ENCODE measurements around the gene GPA33. TPM values are rescaled to one million over a fixed set of nuclear protein-coding genes. Genes with fewer than 3 reads are reported as not detected.

GPA33 gene
- total RNA-seq, 4 donors from 2014 or later = 1.7 TPM; not detected in 3

DNA sequence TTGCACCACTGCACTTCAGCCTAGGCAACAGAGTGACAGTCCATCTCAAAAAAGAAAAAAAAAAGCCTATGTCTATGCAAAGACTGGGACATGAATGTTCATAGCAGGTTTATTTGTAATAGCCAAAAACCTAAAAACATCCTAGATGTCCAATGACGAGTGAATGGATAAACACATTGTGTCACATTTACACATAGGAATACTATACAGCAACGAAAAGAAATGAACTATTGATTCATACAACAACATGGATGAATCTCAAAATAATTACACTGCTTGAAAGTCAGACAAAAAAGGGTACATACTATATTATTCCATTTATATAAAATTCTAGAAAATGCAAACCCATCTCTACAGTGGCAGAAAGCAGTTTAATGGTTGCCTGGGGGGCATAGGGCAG, 11.6 kb upstream of the GPA33 start:
- WGBS, 2 donors (ENCODE audit: low coverage in 1 of 2) = 49 to 84% methylated on average over 2 of the region's 2 CpGs
- ATAC-seq = no peak
- no peaks in the 10 kb centered on the region for H3K4me1 ChIP-seq
- no peaks in the 10 kb centered on the region for H3K36me3 ChIP-seq
- H3K9me3 ChIP-seq = peaks cover 0 to 7% (median 0%) of the 10 kb centered on the region in 3 donors
- H3K27ac ChIP-seq = no peak overlapping the region
- H3K4me3 ChIP-seq = no peak overlapping the region
- H3K27me3 ChIP-seq = peaks cover 7% of the 10 kb centered on the region
- TF ChIP-seq POLR2A (IDR thresholded peaks at IDR 0.05) = no peak
- TF ChIP-seq POLR2AphosphoS5 (IDR thresholded peaks at IDR 0.05) = no peak
- no peak for TF ChIP-seq EP300 (IDR thresholded peaks at IDR 0.05)
- TF ChIP-seq, protein P1, sequence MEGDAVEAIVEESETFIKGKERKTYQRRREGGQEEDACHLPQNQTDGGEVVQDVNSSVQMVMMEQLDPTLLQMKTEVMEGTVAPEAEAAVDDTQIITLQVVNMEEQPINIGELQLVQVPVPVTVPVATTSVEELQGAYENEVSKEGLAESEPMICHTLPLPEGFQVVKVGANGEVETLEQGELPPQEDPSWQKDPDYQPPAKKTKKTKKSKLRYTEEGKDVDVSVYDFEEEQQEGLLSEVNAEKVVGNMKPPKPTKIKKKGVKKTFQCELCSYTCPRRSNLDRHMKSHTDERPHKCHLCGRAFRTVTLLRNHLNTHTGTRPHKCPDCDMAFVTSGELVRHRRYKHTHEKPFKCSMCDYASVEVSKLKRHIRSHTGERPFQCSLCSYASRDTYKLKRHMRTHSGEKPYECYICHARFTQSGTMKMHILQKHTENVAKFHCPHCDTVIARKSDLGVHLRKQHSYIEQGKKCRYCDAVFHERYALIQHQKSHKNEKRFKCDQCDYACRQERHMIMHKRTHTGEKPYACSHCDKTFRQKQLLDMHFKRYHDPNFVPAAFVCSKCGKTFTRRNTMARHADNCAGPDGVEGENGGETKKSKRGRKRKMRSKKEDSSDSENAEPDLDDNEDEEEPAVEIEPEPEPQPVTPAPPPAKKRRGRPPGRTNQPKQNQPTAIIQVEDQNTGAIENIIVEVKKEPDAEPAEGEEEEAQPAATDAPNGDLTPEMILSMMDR (IDR thresholded peaks at IDR 0.05) = no peak

DNA sequence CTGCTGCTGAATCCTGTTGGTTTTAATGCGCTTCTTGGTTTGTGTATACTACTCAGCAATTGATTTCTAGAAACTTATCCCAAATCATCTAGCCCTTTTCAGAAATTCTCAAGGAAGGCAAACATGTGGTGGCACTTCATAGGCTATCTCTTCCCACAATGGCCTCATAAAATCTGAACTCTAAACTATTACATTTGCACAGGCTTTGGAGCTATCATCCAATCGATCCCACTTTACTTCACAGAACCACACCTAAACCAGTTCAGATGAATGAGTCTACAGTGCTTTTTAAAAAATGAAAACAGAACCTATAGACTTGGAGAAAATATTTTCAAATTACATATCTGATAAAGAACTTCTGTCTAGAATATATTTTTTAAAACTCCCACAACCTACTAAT, 10.6 kb upstream of the GPA33 start:
- H3K36me3 ChIP-seq = no peaks in the 10 kb centered on the region
- H3K4me1 ChIP-seq = no peaks in the 10 kb centered on the region
- TF ChIP-seq, protein P1 (IDR thresholded peaks at IDR 0.05) = no peak
- TF ChIP-seq POLR2A (IDR thresholded peaks at IDR 0.05) (no peak), EP300 (IDR thresholded peaks at IDR 0.05) (no peak), POLR2AphosphoS5 (IDR thresholded peaks at IDR 0.05) (no peak)
- 85 to 88% methylated on average over 2 of the region's 2 CpGs for WGBS, 2 donors (ENCODE audit: low coverage in 1 of 2)
- H3K27me3 ChIP-seq = peaks cover 7% of the 10 kb centered on the region
- no peak overlapping the region for H3K4me3 ChIP-seq
- H3K9me3 ChIP-seq = peaks cover 0 to 7% (median 0%) of the 10 kb centered on the region in 3 donors
- no peak for ATAC-seq
- no peak overlapping the region for H3K27ac ChIP-seq

DNA sequence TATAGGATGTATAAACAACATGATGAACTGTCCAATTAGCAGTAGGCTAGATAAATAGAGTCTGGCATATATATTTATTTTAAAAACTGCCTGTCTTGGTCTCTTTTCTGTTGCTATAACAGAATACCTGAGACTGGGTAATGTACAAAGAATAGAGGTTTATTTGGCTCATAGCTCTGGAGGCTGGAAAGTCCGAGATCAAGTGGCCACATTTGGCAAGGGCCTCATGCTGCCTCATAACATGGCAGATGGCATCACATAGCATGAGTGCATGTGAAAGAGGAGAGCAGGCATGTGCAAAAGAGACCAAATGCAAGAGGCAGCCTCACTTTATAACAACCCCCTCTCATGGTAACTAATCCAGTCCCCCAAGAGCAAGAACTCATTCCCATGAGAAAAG, 9.7 kb upstream of the GPA33 start:
- no peak overlapping the region for H3K4me3 ChIP-seq
- no peak overlapping the region for H3K27ac ChIP-seq
- 50 to 100% methylated on average over 1 of the region's 1 CpG for WGBS, 2 donors (ENCODE audit: low coverage in 1 of 2)
- peaks cover 7% of the 10 kb centered on the region for H3K27me3 ChIP-seq
- H3K36me3 ChIP-seq = no peaks in the 10 kb centered on the region
- no peaks in the 10 kb centered on the region for H3K4me1 ChIP-seq
- H3K9me3 ChIP-seq = peaks cover 0 to 7% (median 0%) of the 10 kb centered on the region in 3 donors
- TF ChIP-seq EP300 (IDR thresholded peaks at IDR 0.05) (no peak), POLR2A (IDR thresholded peaks at IDR 0.05) (no peak), POLR2AphosphoS5 (IDR thresholded peaks at IDR 0.05) (no peak)
- TF ChIP-seq, protein P1 (IDR thresholded peaks at IDR 0.05) = no peak
- no peak for ATAC-seq

DNA sequence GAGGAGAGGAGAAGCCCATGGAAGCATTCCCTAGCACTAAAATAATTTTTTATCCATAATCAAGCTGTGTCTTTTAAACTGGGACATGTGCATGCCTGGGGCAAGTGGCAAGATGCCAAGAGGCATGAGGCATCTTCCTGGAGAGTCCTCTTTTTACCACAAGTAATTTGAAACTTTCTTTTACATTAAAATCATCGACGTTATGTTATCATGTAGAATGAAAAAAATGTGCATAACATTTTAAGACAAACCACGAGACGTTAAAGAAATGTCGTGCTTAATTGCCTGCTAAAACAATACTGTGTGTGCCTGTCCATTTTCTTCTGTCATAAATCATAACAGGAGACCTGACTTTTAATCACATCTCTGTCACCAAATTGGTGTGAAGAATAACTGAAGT, 5.2 kb upstream of the GPA33 start:
- H3K9me3 ChIP-seq = peaks cover 0 to 7% (median 0%) of the 10 kb centered on the region in 3 donors
- no peaks in the 10 kb centered on the region for H3K36me3 ChIP-seq
- H3K4me1 ChIP-seq = no peaks in the 10 kb centered on the region
- H3K27ac ChIP-seq = no peak overlapping the region
- TF ChIP-seq POLR2A (IDR thresholded peaks at IDR 0.05) = no peak
- TF ChIP-seq POLR2AphosphoS5 (IDR thresholded peaks at IDR 0.05) = no peak
- TF ChIP-seq EP300 (IDR thresholded peaks at IDR 0.05) = no peak
- TF ChIP-seq, protein P1 (IDR thresholded peaks at IDR 0.05) = no peak
- WGBS, 2 donors (ENCODE audit: low coverage in 1 of 2) = 26 to 45% methylated on average over 5 of the region's 5 CpGs
- peaks cover 4% of the 10 kb centered on the region for H3K27me3 ChIP-seq
- H3K4me3 ChIP-seq = no peak overlapping the region
- no peak for ATAC-seq

DNA sequence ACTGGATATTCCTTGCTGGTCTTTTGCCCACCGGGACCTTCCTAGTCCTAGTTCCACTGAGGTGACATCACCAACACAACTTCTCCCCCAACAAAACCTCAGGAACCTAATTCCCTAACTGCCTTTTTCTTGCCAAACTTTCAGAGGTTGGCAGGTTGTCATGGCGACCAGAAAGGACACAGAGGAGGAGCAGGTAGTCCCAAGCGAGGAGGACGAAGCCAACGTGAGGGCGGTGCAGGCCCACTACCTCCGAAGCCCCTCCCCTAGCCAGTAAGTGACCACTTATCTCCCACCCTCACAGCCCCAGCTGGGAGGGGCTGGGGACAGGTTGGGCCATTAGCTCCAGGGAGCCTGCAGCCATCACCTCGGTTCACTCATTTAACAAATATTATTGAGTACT, 4.5 kb upstream of the GPA33 start:
- Histone ChIP-seq H3K36me3 (no peaks in the 10 kb centered on the region), H3K4me1 (no peaks in the 10 kb centered on the region), H3K27me3 (no peaks in the 10 kb centered on the region), H3K27ac (no peak overlapping the region), H3K4me3 (no peak overlapping the region), H3K9me3 (peaks cover 0 to 7% (median 0%) of the 10 kb centered on the region in 3 donors)
- ATAC-seq = no peak
- 83% methylated on average over 8 of the region's 8 CpGs; no CpG with 5 or more reads in 1 of the 2 donors for WGBS, 2 donors (ENCODE audit: low coverage in 1 of 2)
- no peak for TF ChIP-seq POLR2A (IDR thresholded peaks at IDR 0.05)
- TF ChIP-seq, protein P1 (IDR thresholded peaks at IDR 0.05) = no peak
- TF ChIP-seq EP300 (IDR thresholded peaks at IDR 0.05) = no peak
- TF ChIP-seq POLR2AphosphoS5 (IDR thresholded peaks at IDR 0.05) = no peak
